Esophagus (tissue), 2 donors: ENCODE data around the gene OPA1. TPM values are rescaled to one million over a fixed set of nuclear protein-coding genes. Genes with fewer than 3 reads are reported as not detected.

Experiments used
- H3K27ac ChIP-seq, 2 donors: one replicate each; pipeline ENCODE4 v1.5.1; 2013; ENCODE audit warnings: low read depth in 2 of 2, mild to moderate bottlenecking in 2 of 2, inconsistent platforms in 1 of 2, low read length in 1 of 2, moderate library complexity in 1 of 2
- H3K27me3 ChIP-seq, 2 donors: one replicate each; pipeline ENCODE4 v1.6.1; 2013; ENCODE audit warnings: low read length in 2 of 2, control low read depth in 1 of 2, mild to moderate bottlenecking in 1 of 2; ENCODE audit not compliant: insufficient read depth in 2 of 2, control insufficient read depth in 1 of 2
- H3K36me3 ChIP-seq, 2 donors: one replicate each; pipeline ENCODE4 v1.6.1; 2013; ENCODE audit warnings: low read length in 1 of 2; ENCODE audit not compliant: control insufficient read depth in 2 of 2, insufficient read depth in 2 of 2
- H3K4me1 ChIP-seq, 2 donors: one replicate each; pipeline ENCODE4 v1.6.1; 2013; ENCODE audit warnings: low read length in 1 of 2; ENCODE audit not compliant: control insufficient read depth in 2 of 2, insufficient read depth in 2 of 2
- H3K4me3 ChIP-seq, 2 donors: one replicate each; pipeline ENCODE4 v1.5.1; 2013; ENCODE audit warnings: low read length in 2 of 2, mild to moderate bottlenecking in 2 of 2, low read depth in 1 of 2, moderate library complexity in 1 of 2
- H3K9me3 ChIP-seq, 2 donors: one replicate each; pipeline ENCODE4 v1.6.1; 2013; ENCODE audit warnings: mild to moderate bottlenecking in 2 of 2, low read depth in 1 of 2, low read length in 1 of 2, moderate library complexity in 1 of 2; ENCODE audit not compliant: control insufficient read depth in 2 of 2, insufficient read depth in 1 of 2
- WGBS, 2 donors: extraction: QIAGEN DNeasy Blood & Tissue Kit; methylation state at CpG; one replicate each; pipeline ENCODE4 v1.1.7; 2013; 5-methylcytosine and 5-hydroxymethylcytosine counted together
- polyA plus RNA-seq, 2 donors: library from polyadenylated mRNA; stranded (reverse); fragments of 200-250 nt; gene quantifications; one replicate each; pipeline ENCODE4 v1.2.3, GENCODE V29; 2013
- donor health status: healthy with polysubstance abuse.
- donor health status: Bipolar disorder and iron deficiency.

Gene OPA1
- polyA plus RNA-seq, 2 donors, result 9.2 to 20.5 TPM

- Histone ChIP-seq H3K4me3 (no peak overlapping the region), H3K27me3 (no peaks in the 10 kb centered on the region)
- 55 to 65% methylated on average over 4 of the region's 4 CpGs for WGBS, 2 donors
Observed at GRCh38 chr3:193686665-193687483, 93.9 kb downstream of the OPA1 start.

GRCh38 chr3:193688834-193689714 lies 96.1 kb downstream of the OPA1 start:
- Histone ChIP-seq H3K27me3 (no peaks in the 10 kb centered on the region), H3K27ac (no peak overlapping the region), H3K9me3 (no peaks in the 10 kb centered on the region), H3K4me1 (no peaks in the 10 kb centered on the region), H3K36me3 (peaks cover 0 to 5% of the 10 kb centered on the region in 2 donors), H3K4me3 (no peak overlapping the region)
- 90 to 96% methylated on average over 9 of the region's 9 CpGs for WGBS, 2 donors

More at GRCh38 chr3:193686665-193687483, 93.9 kb downstream of the OPA1 start:
- Histone ChIP-seq H3K4me1 (no peaks in the 10 kb centered on the region), H3K9me3 (no peaks in the 10 kb centered on the region), H3K36me3 (peaks cover 0 to 2% of the 10 kb centered on the region in 2 donors), H3K27ac (no peak overlapping the region)

DNA sequence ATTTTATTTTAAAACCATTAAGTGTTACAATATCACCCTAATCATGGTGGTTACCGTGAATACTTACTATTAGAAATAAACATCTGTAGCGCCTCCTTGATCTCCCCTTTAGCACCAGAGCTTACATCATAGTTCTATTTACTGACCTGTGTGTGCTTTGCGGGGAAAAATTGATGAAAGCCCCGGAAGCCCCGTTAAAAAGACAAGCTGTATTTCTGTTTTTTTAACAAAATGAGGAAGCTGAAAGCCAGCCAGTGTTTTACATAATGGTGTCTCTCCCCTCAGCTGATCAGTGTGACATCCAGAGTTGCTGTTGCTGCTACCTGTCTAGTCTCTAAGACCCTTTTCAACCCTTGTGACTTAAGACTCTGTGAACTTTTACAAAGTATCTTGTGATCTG lies 100.8 kb downstream of the OPA1 start:
- H3K4me1 ChIP-seq, result no peaks in the 10 kb centered on the region
- WGBS, 2 donors, result 70 to 79% methylated on average over 5 of the region's 5 CpGs

DNA sequence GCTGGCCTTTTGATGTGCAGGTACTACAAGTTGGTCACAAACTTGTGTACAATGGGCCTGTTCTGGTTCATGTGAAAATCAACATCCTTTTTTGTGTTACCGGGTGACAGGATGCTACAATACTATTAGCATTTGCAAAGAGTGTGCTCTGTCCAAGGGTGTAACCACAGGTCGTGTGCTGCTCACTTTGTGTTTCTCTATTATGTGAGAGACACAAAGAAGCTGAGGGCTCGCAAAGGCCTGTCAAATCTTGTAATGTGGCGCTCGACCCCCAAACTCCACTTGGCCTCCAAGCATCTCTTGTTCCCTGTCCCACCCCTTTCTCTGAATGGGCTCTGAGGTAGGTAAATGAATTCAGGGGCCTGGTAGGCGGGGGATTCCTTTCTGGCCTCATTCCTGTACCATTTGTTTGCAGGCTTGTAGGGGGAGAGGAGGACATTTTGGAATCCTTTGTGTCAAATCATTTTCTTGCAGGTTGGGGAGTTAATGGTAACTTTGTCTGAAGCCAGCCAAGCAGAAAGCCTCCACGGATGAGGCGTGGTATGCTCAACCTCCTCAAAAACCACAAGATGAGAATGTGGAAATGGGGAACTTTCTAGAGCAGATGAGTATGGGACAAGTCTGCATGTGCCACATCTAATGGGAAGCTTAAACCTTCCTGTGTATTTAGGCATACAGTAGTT lies 109.1 kb downstream of the OPA1 start:
- Histone ChIP-seq H3K9me3 (no peaks in the 10 kb centered on the region), H3K4me1 (no peaks in the 10 kb centered on the region), H3K27me3 (no peaks in the 10 kb centered on the region), H3K27ac (no peak overlapping the region), H3K36me3 (no peaks in the 10 kb centered on the region), H3K4me3 (no peak overlapping the region)
- WGBS, 2 donors, result 81 to 88% methylated on average over 8 of the region's 8 CpGs

More for the DNA sequence above, 100.8 kb downstream of the OPA1 start:
- Histone ChIP-seq H3K27ac (no peak overlapping the region), H3K4me3 (no peak overlapping the region), H3K27me3 (no peaks in the 10 kb centered on the region), H3K9me3 (no peaks in the 10 kb centered on the region), H3K36me3 (peaks cover 0 to 5% of the 10 kb centered on the region in 2 donors)

DNA sequence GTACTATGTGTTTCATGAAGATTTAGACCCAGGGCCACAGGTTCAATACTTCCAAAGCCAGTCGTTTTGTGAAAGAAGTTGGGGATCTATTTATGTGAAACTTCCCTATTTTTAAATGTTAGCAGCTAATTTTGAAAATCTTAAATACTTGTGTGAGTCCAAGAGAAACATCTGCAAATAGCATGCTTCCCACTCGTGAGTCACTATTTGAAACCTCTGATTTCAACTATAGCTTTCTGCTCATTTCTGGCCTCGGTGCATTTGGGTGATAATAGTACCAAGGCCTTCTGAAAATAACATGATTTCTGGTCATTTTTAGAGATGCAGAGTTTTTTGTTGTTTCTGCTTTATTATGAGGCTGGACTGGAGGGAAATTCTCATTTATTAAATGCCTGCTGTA lies 110.0 kb downstream of the OPA1 start:
- WGBS, 2 donors, result 72 to 73% methylated on average over 3 of the region's 3 CpGs

DNA sequence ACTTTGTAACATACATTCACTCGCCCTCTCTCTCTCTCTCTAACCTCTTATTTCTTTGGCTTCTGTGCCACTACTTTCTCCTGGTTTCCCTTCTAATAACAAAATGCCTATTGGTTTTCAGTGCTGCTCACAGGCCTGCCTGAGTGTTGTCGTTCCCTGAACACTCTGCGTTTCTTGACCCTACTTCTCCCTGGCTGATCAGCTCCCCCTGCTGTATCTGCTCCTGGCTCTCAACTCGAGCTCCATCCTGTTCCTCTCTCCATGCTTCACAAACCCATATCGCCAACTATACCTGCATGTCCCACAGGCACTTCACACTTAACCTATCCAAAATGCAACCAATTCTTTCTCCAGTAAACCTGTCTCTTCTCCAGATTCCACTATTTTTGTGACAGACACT lies 111.4 kb downstream of the OPA1 start:
- H3K27me3 ChIP-seq, result no peaks in the 10 kb centered on the region
- WGBS, 2 donors, result 71 to 80% methylated on average over 5 of the region's 5 CpGs
- no peak overlapping the region for H3K4me3 ChIP-seq
- no peaks in the 10 kb centered on the region for H3K36me3 ChIP-seq
- H3K4me1 ChIP-seq, result no peaks in the 10 kb centered on the region
- no peaks in the 10 kb centered on the region for H3K9me3 ChIP-seq
- H3K27ac ChIP-seq, result no peak overlapping the region

More for the DNA sequence above, 110.0 kb downstream of the OPA1 start:
- Histone ChIP-seq H3K4me3 (no peak overlapping the region), H3K27ac (no peak overlapping the region), H3K27me3 (no peaks in the 10 kb centered on the region), H3K4me1 (no peaks in the 10 kb centered on the region), H3K36me3 (no peaks in the 10 kb centered on the region), H3K9me3 (no peaks in the 10 kb centered on the region)

DNA sequence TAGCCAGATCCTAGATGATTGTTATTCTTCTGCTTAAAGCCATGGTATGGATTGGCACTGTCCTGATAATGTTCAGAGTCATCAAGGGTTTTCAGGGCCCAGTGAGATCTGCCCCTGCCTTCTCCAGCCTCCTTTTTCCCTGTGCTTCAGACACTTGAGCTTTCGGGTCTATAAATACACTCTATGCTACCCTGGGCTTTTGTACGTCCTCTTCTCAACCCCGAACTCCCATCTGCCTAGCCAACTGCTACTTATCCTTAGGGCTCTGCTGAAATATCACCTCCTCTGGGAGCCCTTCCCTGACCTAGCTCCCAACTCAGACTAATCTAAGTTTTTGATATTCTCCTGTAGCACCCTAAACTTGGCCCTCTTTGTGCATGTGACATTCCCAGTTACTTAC lies 115.3 kb downstream of the OPA1 start:
- H3K4me3 ChIP-seq, result no peak overlapping the region
- 87 to 88% methylated on average over 3 of the region's 3 CpGs for WGBS, 2 donors
- no peaks in the 10 kb centered on the region for H3K4me1 ChIP-seq
- H3K9me3 ChIP-seq, result no peaks in the 10 kb centered on the region
- H3K27me3 ChIP-seq, result no peaks in the 10 kb centered on the region
- no peak overlapping the region for H3K27ac ChIP-seq
- no peaks in the 10 kb centered on the region for H3K36me3 ChIP-seq

DNA sequence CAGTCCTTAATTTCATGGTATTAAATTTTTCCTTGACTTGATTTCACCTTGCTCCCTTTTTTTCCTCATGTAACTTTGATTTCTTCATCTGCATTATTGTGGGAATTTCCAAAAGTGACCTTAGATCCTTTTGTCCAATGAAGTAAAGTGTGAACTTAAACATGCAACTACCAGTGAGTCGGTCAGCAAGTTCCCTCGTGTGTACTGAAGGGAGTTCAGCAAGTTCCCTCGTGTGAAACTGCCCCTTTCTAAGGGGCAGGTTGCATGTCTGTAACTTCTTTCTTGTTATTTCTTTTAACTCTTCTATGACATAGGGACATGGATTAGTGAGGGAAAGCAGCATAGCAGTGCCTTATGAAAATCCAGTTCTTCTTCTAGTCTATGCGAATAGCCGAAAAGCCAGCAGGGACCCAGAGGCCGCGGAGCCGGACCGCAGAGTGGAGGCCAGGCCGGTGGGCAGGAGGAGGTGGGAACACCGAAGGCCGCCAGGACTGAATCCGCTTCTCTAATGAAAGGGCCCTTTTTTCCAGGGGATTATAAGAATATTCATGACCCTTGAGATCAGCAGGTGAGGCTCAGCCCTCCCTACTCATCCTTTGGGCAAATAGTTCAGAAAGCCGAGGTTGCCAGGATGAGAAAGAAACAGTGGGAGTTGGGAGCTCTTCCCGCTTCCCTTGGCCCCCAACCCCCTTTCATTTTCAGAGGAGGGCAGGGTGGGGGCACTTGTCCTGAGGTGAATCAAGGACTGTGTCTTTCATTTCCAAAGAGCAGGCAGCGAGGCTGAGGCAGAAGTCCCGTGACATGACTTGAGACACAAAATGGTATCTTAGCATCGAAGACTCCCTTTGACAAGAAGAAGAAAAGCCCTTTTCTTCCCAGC lies 117.5 kb downstream of the OPA1 start:
- WGBS, 2 donors, result 85 to 86% methylated on average over 18 of the region's 18 CpGs
- Histone ChIP-seq H3K4me3 (no peak overlapping the region), H3K36me3 (no peaks in the 10 kb centered on the region), H3K9me3 (peaks cover 4 to 7% of the 10 kb centered on the region in 2 donors), H3K4me1 (no peaks in the 10 kb centered on the region), H3K27me3 (no peaks in the 10 kb centered on the region), H3K27ac (no peak overlapping the region)

- 85 to 87% methylated on average over 8 of the region's 8 CpGs for WGBS, 2 donors
Observed at GRCh38 chr3:193711166-193711485, 118.1 kb downstream of the OPA1 start.

More at GRCh38 chr3:193711166-193711485, 118.1 kb downstream of the OPA1 start:
- H3K27me3 ChIP-seq, result no peaks in the 10 kb centered on the region
- no peak overlapping the region for H3K4me3 ChIP-seq
- no peaks in the 10 kb centered on the region for H3K36me3 ChIP-seq
- H3K9me3 ChIP-seq, result peaks cover 4 to 7% of the 10 kb centered on the region in 2 donors
- no peaks in the 10 kb centered on the region for H3K4me1 ChIP-seq
- H3K27ac ChIP-seq, result no peak overlapping the region
